NCI-H128 (cell line): ENCODE measurements around the gene NGEF.

Experiments
- DNase-seq: peaks from one replicate; lab custom pipeline; 2025; ENCODE audit not compliant: unreplicated experiment; lab: John Stamatoyannopoulos, UW

NGEF gene

DNA sequence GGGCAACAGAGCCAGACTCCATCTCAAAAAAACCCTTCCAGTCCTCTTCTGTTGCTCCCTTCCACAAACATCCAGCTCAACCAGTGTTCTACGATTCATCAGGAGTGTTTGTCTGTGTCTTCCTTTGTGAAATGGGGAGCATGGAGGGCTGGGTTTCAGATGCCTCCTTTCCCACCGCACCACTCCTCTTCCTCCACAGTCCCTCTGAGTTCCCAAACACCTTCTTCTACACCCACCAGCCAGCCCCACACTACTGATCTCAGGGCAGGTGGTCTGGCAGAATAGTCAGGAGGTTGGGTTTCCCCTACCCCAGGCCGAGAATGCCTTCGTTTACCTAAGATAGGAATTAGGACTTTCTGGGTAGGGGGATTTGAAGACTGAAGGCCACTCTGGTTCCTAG, 36.9 kb downstream of the NGEF start:
- no peak for DNase-seq

DNA sequence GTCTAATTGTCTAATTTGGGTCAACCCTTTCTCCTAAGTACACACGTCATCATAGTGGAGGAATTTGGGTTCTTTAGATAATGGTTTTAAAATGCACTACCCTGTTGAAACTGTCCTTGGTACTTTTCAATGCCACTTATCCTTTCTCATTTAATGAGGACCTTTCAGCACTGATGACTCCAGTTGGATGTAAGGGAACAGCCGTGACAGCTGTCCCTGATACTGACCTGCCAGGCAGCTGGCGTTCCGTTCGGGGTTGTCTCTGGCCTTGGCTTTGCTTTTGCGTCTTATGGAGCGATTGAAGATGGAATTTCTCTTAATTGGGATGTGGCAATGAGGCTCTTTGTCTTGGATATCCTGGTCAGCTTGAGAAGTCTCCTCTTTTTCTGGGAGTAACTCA, 38.7 kb downstream of the NGEF start:
- DNase-seq, result no peak

DNA sequence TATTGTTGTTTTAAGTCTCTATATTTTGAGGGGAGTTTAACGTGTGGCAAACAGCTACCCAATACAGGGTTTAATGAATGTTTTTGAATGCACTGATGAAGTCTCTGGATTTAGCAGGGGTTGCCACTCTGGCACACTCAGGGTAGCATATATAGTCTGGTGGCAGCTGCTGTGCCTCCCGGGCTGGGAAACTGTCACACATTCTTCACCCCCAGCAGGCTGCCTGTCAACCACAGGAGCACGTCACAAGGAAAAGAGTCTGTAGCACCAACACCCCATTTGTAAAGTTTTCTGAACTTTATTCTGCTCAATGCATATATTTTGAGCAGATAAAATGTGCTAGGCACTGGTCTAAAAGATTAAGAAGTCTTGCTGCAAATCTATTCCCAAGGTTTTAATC, 39.3 kb downstream of the NGEF start:
- no peak for DNase-seq

DNA sequence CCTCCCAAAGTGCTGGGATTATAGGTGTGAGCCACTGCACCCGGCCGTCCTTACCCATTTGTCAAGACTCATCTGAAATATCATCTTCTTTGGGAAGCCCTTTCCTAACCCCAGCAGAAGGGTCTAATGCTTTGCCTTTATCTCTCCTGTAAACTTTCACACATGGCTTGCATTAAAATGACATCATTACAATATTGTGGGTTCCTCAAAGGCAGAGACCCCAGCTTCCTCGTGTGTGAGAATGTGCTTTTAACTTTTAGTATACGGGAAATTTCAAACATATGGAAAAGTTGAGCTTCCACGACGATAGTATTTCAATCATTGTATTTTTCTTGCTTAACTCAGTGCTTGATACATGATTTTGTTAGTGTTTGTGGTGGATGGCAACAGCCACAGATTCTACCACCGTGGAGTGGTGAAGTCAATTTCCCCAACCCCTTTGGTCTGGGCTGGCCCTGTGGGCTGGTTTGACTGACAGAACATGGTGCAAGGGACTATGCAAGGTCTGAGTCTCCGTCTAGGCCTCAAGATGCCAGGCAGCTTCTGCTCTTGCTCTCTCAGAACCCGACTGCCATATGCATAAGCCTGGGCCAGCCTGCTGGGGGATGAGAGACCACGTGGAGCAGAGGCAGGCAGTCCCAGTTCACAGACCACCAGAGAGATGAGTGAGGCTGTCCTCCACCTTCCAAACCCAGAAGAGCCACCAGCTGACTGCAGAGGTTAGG, 39.9 kb downstream of the NGEF start:
- no peak for DNase-seq

DNA sequence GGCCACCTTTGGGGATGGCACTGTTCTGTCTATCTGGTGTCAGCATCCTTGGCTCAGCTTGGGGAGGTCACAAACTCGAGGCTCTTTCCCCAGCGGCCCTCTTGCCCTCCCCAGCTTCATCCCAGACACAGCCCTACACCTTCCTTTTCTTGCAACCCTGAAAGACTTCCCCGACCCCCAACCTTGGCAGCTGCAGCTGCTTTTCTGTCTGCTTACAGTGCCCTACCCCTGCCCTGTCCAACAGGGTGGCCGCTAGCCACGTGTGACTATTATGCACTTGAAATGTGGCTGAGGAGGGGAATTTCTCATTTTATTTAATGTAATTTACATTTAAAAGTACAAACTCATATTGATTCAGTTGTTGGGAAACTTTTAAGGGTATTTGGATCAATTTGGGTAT, 41.3 kb downstream of the NGEF start:
- DNase-seq, result no peak

DNA sequence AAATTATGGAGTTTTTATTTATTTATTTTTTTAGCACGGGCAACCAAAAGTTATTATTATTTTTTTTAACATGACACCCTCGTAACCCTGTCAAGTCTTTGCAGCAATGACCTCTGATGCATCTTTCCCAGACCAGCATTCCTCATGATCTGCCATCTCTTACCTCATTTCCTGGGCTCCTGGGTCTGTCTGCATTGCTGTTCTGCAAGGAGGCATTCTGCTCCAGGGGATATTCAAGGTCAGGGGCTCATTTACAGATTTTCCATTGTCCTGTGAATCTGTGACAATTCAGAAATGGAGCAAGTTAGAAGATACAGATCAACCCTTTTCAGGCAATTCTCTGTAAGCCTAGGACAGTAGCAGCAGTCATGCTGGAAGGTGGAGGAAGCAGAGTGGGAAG, 43.0 kb downstream of the NGEF start:
- no peak for DNase-seq

DNA sequence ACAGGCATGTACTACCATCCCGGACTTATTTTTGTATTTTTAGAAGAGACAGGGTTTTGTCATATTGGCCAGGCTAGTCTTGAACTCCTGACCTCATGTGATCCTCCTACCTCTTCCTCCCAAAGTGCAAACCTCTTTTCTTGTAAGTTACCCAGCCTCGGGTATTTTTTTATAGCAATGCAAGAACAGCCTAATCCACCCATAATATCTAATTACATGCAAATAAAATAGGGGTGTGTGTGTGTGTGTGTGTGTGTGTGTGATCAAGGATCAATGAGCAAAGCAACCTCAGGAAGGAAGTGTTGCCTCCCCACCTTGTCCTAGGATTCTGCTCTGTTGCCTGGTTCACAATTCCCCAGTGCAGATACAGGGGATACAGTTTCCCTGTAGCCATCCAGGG, 45.6 kb downstream of the NGEF start:
- no peak for DNase-seq

DNA sequence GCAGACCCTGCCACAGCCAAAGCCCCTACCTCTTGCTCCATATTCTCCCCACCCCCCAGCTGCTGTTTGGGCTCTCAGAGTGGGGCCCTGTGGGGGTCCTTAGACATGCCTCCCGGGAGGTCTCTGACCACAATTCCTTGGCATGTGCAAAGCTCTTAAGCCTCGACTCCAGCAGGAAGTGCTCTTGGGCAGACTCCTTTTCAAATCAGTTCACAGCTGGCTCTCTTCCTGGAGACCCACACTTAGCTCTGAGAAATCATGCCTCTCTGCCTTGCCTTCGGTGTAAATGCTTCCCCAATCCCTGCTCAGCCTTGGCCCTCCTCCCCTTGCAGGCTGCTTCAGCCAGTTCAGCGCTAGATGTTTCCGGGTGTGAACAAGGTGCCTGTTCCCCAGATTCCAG, 46.9 kb downstream of the NGEF start:
- no peak for DNase-seq

DNA sequence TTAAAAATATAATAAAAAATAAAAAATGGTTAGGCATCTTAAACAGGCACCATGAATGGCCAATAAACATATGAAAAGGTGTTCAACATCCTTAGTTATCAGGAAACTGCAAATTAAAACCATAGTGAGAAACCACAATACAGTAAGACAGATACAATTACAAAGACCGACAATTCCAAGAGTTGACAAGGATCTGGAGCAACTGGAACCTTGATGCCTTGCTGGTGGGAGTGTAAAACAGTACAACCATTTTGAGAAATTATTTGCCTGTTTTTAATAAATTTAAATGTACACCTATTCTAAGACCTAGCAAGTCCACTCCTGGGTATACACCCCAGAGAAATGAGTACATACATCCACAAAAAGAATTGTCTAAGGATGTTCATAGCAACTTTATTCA, 49.1 kb downstream of the NGEF start:
- DNase-seq, result no peak

DNA sequence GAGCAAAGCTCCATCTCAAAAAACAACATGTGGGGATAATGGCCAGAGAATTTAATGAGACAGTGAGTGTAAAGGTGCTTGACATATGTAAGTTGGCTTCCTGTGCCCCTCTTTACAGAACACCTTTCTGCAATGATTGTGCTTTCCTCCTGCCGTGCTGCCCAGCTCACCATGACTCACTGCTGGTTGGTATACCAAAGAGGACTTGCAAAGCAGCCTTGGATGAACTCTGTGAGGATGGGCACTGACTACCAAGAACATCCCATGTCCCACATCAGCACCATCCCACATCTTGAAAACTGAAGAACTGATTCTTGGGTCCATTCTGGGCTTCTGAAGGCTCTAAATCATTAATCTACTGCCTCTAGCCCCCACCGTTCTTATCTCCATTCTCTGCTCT, 52.2 kb downstream of the NGEF start:
- no peak for DNase-seq

DNA sequence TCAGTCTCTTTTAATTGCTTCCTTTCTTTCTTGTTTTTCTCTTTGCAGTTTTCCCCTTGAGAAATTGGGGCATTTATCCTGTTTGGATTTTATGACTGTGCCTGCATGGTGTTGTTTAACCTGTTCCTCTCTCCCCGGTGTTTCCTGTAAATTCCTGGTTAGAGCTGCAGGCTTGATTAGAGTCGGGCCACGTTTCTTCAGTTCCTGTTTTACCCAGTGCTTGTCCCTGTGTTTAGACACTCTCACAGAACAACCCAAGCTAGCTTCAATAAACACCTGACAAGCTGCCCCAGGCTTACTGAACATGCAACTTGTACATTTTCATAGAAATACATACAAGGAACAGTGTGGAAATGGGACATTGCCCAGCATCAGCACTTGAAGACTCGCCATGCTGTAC, 53.9 kb downstream of the NGEF start:
- no peak for DNase-seq

DNA sequence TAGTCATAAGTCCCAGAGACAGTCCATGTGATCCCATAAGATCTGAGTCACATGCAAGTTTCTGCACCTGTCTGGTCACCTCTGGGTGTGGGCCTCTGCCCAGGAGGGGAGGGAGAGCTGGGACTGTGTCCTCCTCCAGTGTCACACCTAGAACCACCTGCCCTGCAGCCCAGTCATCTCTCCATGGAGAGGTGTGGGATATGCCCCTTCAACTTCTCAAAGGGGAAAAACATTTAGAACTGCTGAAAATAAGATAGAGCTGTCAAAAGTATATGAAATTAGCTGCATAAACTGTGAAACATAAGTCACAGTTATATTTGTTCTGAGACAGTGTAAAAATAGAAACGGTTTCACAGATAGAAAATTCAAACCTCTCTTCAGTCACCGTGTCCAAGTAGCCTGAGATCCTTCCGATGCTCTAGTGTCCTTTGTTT, 55.4 kb downstream of the NGEF start:
- DNase-seq, result no peak

DNA sequence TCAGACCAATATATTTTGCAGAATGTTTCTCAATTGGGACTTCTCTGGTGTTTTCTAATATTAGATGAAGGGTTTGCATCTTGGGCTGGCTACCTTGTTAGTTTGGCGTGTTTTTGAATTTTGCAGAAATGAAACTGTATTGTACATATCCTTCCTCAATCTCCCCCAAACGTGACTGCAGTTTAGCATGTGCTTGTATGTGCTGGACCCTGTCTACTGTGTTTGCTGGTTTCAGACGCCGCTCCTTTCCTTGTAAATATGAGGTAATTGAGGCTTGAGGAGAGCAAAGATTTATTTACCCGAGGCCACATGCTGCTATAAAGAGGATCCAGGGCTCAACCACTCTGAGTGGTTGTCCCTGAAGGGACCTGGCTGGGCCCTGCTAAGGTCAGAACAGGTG, 57.2 kb downstream of the NGEF start:
- DNase-seq, result no peak

DNA sequence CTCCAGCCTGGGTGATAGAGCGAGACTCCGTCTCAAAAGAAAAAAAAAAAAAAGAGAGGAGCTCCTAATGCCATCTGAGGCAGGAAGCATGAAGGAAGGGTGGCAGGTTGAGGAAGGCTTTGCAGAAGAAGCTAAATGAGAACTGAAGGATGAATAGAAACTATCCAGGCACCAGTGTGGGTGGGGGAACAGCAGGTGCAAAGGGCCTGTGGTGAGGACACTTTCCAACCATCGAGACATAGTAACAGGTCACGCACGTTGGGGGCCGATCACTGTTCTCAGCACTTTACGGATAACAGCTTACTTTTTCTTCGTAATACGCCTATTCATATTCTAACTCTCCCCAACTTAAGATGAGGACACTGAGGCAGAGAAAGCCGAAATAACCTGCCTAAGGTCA, 58.4 kb downstream of the NGEF start:
- no peak for DNase-seq

DNA sequence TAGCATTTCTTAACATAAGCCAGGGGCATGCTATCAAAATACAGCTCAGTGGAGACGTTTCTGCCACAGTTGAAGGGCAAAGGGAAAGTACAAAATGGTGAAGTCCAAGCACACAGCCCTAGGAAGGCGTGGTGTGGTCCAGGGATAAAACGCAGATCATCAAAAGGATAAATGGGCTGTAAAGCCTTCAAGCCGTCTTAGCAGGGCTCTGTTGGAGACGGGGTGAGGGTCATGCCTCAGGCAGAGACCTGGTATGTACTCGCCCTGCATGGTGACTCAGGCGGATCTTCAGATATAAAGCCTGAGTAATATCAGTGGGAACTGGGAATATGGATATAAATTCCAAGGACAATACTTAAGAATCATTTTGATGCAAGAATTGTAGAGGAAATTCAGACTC, 61.2 kb downstream of the NGEF start:
- no peak for DNase-seq

DNA sequence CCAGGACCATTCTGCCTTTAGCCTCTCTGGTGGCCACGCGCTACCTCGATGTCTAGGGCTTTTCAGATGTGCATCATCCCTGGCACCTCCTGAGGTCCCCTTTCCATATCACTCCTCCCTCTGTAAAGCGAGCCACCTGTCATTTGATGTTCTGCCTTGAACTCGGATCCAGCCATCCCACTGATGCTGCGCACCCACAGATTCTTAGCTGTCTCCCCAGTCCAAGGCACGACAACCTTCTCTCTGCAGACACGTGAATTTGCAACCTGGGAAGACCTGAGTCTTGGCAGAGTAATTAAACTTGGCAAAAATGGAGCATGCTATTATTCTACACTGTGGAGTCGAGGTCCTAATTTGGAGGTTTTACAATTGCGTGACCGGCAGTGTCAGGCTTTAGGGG, 61.9 kb downstream of the NGEF start:
- DNase-seq, result no peak

DNA sequence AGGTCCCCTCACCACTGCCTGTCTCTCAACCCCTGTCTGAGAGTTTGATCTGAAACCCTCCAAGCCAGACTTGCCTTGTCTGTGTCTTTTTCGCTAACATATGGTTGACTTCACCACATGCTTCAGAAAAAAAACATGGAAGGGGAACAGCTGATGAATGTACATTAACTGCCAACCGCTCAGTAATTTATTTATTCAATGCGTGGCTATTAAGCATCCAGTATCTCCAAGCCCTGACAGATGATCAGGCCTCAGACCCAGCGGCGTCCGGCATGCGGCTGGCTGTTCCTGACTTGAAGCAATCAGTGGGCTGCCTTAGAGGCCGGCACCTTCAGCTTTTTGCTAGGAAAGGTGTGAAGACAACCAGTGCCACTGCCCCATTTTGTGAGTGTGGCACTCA, 62.3 kb downstream of the NGEF start:
- no peak for DNase-seq

DNA sequence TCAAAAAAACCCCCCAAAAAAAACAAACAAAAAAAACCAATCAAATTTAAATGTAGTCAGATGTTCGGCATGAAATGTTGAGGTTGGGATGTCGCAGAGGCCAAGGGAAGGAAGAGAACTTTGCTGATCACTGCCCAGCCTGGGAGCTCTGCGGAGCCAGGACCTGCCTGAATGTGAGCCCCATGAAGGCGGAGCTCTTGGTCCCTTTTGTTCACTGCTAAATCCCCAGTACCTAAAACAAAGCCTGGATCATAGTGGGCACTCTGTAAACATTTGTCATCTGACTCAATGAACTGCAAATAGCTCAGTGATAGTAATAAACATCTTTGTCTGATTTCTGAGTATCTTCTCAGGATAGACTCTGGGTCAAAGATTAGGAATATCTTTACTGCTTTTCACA, 64.0 kb downstream of the NGEF start:
- DNase-seq, result no peak

DNA sequence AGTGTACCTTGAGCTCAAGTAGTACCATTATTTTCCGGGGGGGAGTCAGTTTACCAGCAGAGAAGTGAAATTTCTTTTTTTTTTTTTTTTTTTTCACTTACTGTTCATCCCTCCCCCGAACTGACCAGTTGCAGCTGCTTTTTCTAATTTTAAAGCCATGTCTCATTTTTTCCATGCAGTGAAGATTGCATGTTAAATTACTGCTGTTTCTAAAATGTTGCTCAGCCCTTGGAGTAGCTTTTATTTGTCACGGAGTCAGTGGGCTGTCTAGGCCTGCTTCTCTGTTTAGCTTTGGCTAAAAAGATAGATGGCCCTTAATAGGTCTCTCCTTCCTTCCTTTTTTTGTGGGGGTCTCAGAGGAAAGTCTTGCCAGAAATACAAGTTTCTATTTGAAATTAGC, 70.2 kb downstream of the NGEF start:
- no peak for DNase-seq

DNA sequence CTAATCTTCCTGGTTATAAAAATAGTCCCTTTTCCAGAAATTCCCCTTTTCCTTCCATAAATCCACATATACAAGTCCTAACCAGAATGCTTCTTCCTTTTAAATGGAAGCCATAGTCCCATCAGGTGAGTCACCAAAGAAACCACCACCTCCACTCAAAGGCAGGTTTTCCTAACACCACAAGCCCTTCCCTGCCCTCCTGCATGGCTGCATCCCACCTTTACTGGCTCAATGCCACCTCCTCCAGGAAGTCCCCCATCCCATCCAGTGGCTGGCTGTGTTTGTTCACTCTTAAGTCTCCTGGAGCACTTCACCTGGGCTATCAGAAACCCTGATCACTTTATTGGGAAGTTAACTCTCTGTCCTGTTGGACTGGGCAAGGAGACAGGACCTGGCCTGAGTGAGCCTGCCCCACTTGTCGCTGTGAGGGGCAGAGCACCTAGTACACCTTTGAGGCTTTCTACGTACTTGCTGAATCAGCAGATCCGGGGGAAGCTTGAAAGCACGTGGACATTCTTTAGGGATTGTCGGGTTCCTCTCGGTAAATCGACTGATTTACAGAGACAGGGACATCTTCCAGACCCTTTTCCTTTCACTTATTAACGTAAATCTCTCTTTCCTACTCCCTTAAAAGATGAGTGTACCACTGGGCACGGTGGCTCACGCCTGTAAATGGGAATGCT, 71.0 kb downstream of the NGEF start:
- DNase-seq, result no peak

DNA sequence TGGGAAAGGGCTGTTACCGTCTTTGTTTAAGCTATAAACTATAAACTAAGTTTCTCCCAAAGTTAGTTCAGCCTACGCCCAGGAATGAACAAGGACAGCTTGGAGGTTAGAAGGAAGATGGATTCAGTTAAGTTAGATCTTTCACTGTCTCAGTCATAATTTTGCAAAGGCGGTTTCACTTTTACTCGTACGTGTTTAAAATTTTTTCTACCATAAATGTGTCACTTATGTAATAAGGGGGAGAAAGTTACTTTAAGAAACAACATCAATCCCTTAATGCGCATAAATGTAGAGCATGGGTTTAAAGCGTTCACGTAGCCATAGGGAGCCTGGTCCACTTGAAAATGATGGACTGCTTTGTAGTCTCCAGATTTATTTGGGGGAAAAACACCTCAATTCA, 71.7 kb downstream of the NGEF start:
- DNase-seq, result no peak

DNA sequence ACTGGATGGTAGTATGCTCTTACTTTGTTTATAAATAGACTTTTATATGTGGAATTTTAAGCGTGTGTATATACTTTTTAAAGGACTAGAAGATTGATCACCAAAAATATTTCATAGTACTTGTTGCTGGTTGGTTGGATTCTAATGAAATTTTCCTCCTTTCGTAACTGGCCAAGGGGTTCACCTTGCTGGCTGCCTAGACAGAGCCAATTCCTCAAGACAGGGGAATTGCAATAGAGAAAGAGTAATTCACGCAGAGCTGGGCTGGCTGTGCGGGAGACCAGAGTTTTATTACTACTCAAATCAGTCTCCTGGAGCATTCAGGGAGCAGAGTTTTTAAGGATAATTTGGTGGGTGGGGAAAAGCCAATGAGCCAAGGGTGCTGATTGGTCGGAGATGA, 72.3 kb downstream of the NGEF start:
- no peak for DNase-seq

DNA sequence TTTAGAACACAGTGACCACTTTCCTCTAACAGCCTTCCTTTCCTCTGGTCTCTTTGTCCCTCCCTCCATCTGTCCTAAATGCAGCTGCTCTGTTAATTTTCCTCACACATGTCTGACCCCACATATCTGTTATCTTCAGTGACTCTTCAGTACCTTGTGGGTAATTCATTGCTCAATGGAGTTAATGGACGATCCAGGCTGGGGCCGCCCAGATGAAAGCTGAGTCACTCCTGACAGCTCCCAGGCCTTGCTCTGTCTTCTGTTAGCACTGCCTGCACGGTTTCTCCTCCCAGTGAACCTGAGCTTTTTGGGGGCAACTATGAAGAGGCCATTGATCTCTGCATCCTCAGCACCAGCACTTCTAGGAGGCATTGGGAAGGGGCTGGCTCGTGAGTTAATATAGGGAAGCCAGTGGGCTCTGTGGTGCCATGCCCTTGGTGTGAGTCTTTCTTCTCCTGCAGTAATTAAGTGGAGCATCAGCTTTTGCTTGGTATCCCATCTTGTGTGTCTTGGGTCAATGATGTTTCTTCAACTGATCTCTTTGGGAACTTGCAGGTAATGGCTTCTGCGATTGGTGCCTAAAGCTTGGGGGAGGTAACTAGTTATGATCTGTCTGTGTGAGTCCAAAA, 75.7 kb downstream of the NGEF start:
- no peak for DNase-seq
